Measurements from ENCODE around the gene RGS16.

RGS16 gene

GRCh38 chr1:182610606-182611194, 6.5 kb upstream of the RGS16 start:
- WGBS (ENCODE audit: extremely low coverage, insufficient coverage, low lambda C conversion rate), result no CpG with 5 or more reads among the region's 6 CpGs
- no peak overlapping the region for H3K4me3 ChIP-seq (ENCODE audit: low read length)
- peaks cover 17% of the 10 kb centered on the region for H3K4me1 ChIP-seq (ENCODE audit: control insufficient read depth, low read depth, low read length)

GRCh38 chr1:182608845-182609610, 4.8 kb upstream of the RGS16 start:
- Histone ChIP-seq H2BK15ac (replicated peaks; ENCODE audit: low read depth) (peak overlapping the region; percentile 61), H3K79me1 (ENCODE audit: low read length) (no peaks in the 10 kb centered on the region), H3K4me3 (ENCODE audit: low read length) (no peak overlapping the region), H3K4me1 (ENCODE audit: control insufficient read depth, low read depth, low read length) (peaks cover 17% of the 10 kb centered on the region), H4K8ac (ENCODE audit: low read depth, low read length) (no peak overlapping the region), H3K27me3 (ENCODE audit: insufficient read depth, low read length, poor library complexity) (no peaks in the 10 kb centered on the region), H3K56ac (ENCODE audit: low read length) (no peak overlapping the region), H3K36me3 (ENCODE audit: control insufficient read depth, insufficient read depth, low read length) (no peaks in the 10 kb centered on the region), H2BK5ac (ENCODE audit: low read length) (no peak overlapping the region), H3K9ac (ENCODE audit: low read length) (no peak overlapping the region), H3K27ac (ENCODE audit: low read depth, low read length) (no peak overlapping the region), H3K4ac (ENCODE audit: low read depth, low read length) (peak overlapping the region; percentile 63), H2AK5ac (ENCODE audit: low read length) (no peak overlapping the region), H2BK120ac (ENCODE audit: low read depth, low read length) (no peak overlapping the region), H3K23ac (ENCODE audit: low read length) (no peak overlapping the region), H4K5ac (ENCODE audit: low read length) (no peak overlapping the region), H3K18ac (ENCODE audit: low read length) (peak overlapping the region; percentile 51), H3K79me2 (ENCODE audit: control insufficient read depth, insufficient read depth, low read length) (peaks cover 1% of the 10 kb centered on the region), H3K4me2 (ENCODE audit: low read length) (no peak overlapping the region)
- no CpG with 5 or more reads among the region's 9 CpGs for WGBS (ENCODE audit: extremely low coverage, insufficient coverage, low lambda C conversion rate)
- no peak for DNase-seq

More at GRCh38 chr1:182610606-182611194, 6.5 kb upstream of the RGS16 start:
- Histone ChIP-seq H4K8ac (ENCODE audit: low read depth, low read length) (no peak overlapping the region), H3K18ac (ENCODE audit: low read length) (peak overlapping the region; percentile 92), H3K27ac (ENCODE audit: low read depth, low read length) (no peak overlapping the region), H3K9ac (ENCODE audit: low read length) (no peak overlapping the region), H2BK15ac (replicated peaks; ENCODE audit: low read depth) (no peak overlapping the region), H2BK120ac (ENCODE audit: low read depth, low read length) (peak overlapping the region; percentile 10), H3K79me1 (ENCODE audit: low read length) (no peaks in the 10 kb centered on the region), H3K4me2 (ENCODE audit: low read length) (no peak overlapping the region), H2AK5ac (ENCODE audit: low read length) (peak overlapping the region; percentile 54), H2BK5ac (ENCODE audit: low read length) (peak overlapping the region; percentile 5), H3K23ac (ENCODE audit: low read length) (no peak overlapping the region), H3K27me3 (ENCODE audit: insufficient read depth, low read length, poor library complexity) (no peaks in the 10 kb centered on the region), H3K56ac (ENCODE audit: low read length) (peak overlapping the region; percentile 69), H3K79me2 (ENCODE audit: control insufficient read depth, insufficient read depth, low read length) (no peaks in the 10 kb centered on the region), H4K5ac (ENCODE audit: low read length) (no peak overlapping the region), H3K4ac (ENCODE audit: low read depth, low read length) (no peak overlapping the region), H3K36me3 (ENCODE audit: control insufficient read depth, insufficient read depth, low read length) (no peaks in the 10 kb centered on the region)
- DNase-seq, result no peak

DNA sequence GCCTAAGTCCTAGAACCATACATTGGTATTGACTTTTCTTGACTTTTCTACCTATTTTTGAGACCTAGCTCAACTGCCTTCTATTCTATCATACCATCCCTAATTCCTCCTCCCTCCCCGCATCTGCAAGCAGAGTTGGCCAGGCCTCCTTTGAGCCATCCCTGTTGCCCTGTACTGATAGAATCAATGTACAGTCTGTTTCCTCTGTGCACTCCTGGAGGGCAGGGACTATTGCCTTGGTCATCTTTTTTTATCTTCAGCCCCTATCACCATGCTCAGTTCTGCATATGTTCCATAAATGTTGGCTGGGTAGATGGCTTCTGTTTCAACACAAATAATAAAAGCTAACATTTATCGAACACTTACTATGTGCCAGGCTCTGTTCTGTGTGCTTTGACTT, 4.0 kb upstream of the RGS16 start:
- no peak overlapping the region for H4K8ac ChIP-seq (ENCODE audit: low read depth, low read length)
- H3K27ac ChIP-seq (ENCODE audit: low read depth, low read length), result no peak overlapping the region
- no peaks in the 10 kb centered on the region for H3K79me1 ChIP-seq (ENCODE audit: low read length)
- H3K9ac ChIP-seq (ENCODE audit: low read length), result no peak overlapping the region
- H3K23ac ChIP-seq (ENCODE audit: low read length), result no peak overlapping the region
- no peak overlapping the region for H3K4me3 ChIP-seq (ENCODE audit: low read length)
- H3K79me2 ChIP-seq (ENCODE audit: control insufficient read depth, insufficient read depth, low read length), result peaks cover 9% of the 10 kb centered on the region
- H3K27me3 ChIP-seq (ENCODE audit: insufficient read depth, low read length, poor library complexity), result no peaks in the 10 kb centered on the region
- H4K5ac ChIP-seq (ENCODE audit: low read length), result no peak overlapping the region
- no peak overlapping the region for H2BK5ac ChIP-seq (ENCODE audit: low read length)
- no peak overlapping the region for H3K56ac ChIP-seq (ENCODE audit: low read length)
- H2AK5ac ChIP-seq (ENCODE audit: low read length), result no peak overlapping the region
- H2BK15ac ChIP-seq (replicated peaks; ENCODE audit: low read depth), result no peak overlapping the region
- H3K4ac ChIP-seq (ENCODE audit: low read depth, low read length), result no peak overlapping the region
- WGBS (ENCODE audit: extremely low coverage, insufficient coverage, low lambda C conversion rate), result no CpG with 5 or more reads among the region's 2 CpGs
- H3K36me3 ChIP-seq (ENCODE audit: control insufficient read depth, insufficient read depth, low read length), result no peaks in the 10 kb centered on the region
- no peak for DNase-seq
- H2BK120ac ChIP-seq (ENCODE audit: low read depth, low read length), result no peak overlapping the region
- H3K18ac ChIP-seq (ENCODE audit: low read length), result no peak overlapping the region
- peaks cover 15% of the 10 kb centered on the region for H3K4me1 ChIP-seq (ENCODE audit: control insufficient read depth, low read depth, low read length)
- H3K4me2 ChIP-seq (ENCODE audit: low read length), result no peak overlapping the region

DNA sequence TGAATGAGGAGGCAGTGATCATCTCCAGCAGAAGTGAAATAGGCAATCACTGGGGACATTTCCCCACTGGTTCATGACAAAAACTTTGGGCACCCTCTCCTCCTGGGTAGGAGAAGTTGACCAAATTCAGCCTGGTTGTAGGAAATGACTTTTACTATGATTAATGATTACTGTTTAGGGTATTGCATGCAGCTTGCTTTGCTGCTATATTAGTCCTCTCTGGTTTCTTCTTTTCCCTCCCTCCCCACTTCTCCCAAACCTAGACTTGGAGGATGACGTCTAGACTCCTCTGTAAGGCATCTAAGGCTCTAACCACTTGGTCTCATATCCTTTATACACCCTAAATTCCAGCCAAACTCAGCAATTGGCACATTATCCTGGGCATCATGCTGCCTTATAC, 3.4 kb upstream of the RGS16 start:
- H4K8ac ChIP-seq (ENCODE audit: low read depth, low read length), result no peak overlapping the region
- no CpG with 5 or more reads among the region's 1 CpG for WGBS (ENCODE audit: extremely low coverage, insufficient coverage, low lambda C conversion rate)
- H3K4me1 ChIP-seq (ENCODE audit: control insufficient read depth, low read depth, low read length), result peaks cover 15% of the 10 kb centered on the region
- H2BK5ac ChIP-seq (ENCODE audit: low read length), result no peak overlapping the region
- no peak overlapping the region for H4K5ac ChIP-seq (ENCODE audit: low read length)
- H3K23ac ChIP-seq (ENCODE audit: low read length), result no peak overlapping the region
- peaks cover 16% of the 10 kb centered on the region for H3K79me2 ChIP-seq (ENCODE audit: control insufficient read depth, insufficient read depth, low read length)
- no peak overlapping the region for H2BK120ac ChIP-seq (ENCODE audit: low read depth, low read length)
- no peaks in the 10 kb centered on the region for H3K36me3 ChIP-seq (ENCODE audit: control insufficient read depth, insufficient read depth, low read length)
- H3K79me1 ChIP-seq (ENCODE audit: low read length), result peaks cover 4% of the 10 kb centered on the region
- H3K4me2 ChIP-seq (ENCODE audit: low read length), result no peak overlapping the region
- no peak overlapping the region for H3K27ac ChIP-seq (ENCODE audit: low read depth, low read length)
- H3K9ac ChIP-seq (ENCODE audit: low read length), result no peak overlapping the region
- DNase-seq, result no peak
- no peak overlapping the region for H3K4me3 ChIP-seq (ENCODE audit: low read length)
- H3K4ac ChIP-seq (ENCODE audit: low read depth, low read length), result no peak overlapping the region
- H2AK5ac ChIP-seq (ENCODE audit: low read length), result no peak overlapping the region
- no peak overlapping the region for H3K18ac ChIP-seq (ENCODE audit: low read length)
- H3K56ac ChIP-seq (ENCODE audit: low read length), result no peak overlapping the region
- H3K27me3 ChIP-seq (ENCODE audit: insufficient read depth, low read length, poor library complexity), result no peaks in the 10 kb centered on the region
- H2BK15ac ChIP-seq (replicated peaks; ENCODE audit: low read depth), result no peak overlapping the region

GRCh38 chr1:182603646-182604174, 479 bp downstream of the RGS16 start:
- Histone ChIP-seq H3K9ac (ENCODE audit: low read length) (peak overlapping the region; percentile 90), H3K56ac (ENCODE audit: low read length) (peak overlapping the region; percentile 91), H3K27ac (ENCODE audit: low read depth, low read length) (no peak overlapping the region), H2AK5ac (ENCODE audit: low read length) (no peak overlapping the region), H3K36me3 (ENCODE audit: control insufficient read depth, insufficient read depth, low read length) (peaks cover 15% of the 10 kb centered on the region), H2BK120ac (ENCODE audit: low read depth, low read length) (no peak overlapping the region), H4K8ac (ENCODE audit: low read depth, low read length) (no peak overlapping the region), H3K18ac (ENCODE audit: low read length) (peak overlapping the region; percentile 23), H2BK15ac (replicated peaks; ENCODE audit: low read depth) (no peak overlapping the region), H3K79me1 (ENCODE audit: low read length) (peaks cover 16% of the 10 kb centered on the region), H3K79me2 (ENCODE audit: control insufficient read depth, insufficient read depth, low read length) (peaks cover 36% of the 10 kb centered on the region), H3K23ac (ENCODE audit: low read length) (no peak overlapping the region), H3K4ac (ENCODE audit: low read depth, low read length) (peak overlapping the region; percentile 41), H3K4me3 (ENCODE audit: low read length) (peak overlapping the region; percentile 84), H2BK5ac (ENCODE audit: low read length) (peak overlapping the region; percentile 61), H3K4me1 (ENCODE audit: control insufficient read depth, low read depth, low read length) (peaks cover 9% of the 10 kb centered on the region), H3K27me3 (ENCODE audit: insufficient read depth, low read length, poor library complexity) (no peaks in the 10 kb centered on the region), H4K5ac (ENCODE audit: low read length) (no peak overlapping the region), H3K4me2 (ENCODE audit: low read length) (peak overlapping the region; percentile 84)
- DNase-seq, result peak; percentile 69
- WGBS (ENCODE audit: extremely low coverage, insufficient coverage, low lambda C conversion rate), result no CpG with 5 or more reads among the region's 12 CpGs
